ENCODE data around the gene TMEM147. TPM values are rescaled to one million over a fixed set of nuclear protein-coding genes. Genes with fewer than 3 reads are reported as not detected.

The TMEM147 gene
- total and polyA plus RNA-seq, 10 of the 15 experiments (the other 5 are each of a cell fraction or from before 2014, with no cell fraction given) = 53.4 to 145 (median 79.3) TPM

- intact Hi-C loops (cut with micrococcal nuclease; ENCODE audit: unreplicated experiment) (no loop called here), in situ Hi-C loops (cut with MboI) (no loop called here)
- 0% methylated on average over 1 of the region's 2 CpGs for WGBS (ENCODE audit: insufficient coverage, insufficient replicate concordance, low lambda C conversion rate, missing lambda C conversion rate)
- Histone ChIP-seq H3K36me3 (ENCODE audit: control insufficient read depth in 2 of 2, insufficient read depth in 2 of 2, low read length in 1 of 2) (no peaks in the 10 kb centered on the region), H3K4me3 (no peak overlapping the region), H3K9ac (ENCODE audit: control insufficient read depth, insufficient read depth, low read length) (no peak overlapping the region), H3K27ac (ENCODE audit: control insufficient read depth, insufficient read depth) (no peak overlapping the region), H3K9me3 (replicated peaks; ENCODE audit: control insufficient read depth, insufficient read depth, low read length) (no peaks in the 10 kb centered on the region; the same call in 2 of the 3 replicates), H4K20me1 (ENCODE audit: control insufficient read depth, insufficient read depth) (no peaks in the 10 kb centered on the region), H3K79me2 (ENCODE audit: control insufficient read depth, insufficient read depth, low read length) (no peaks in the 10 kb centered on the region), H2AFZ (ENCODE audit: control insufficient read depth, low read depth, low read length) (no peak overlapping the region), H3K27me3 (replicated peaks in 1 of 2; ENCODE audit: control insufficient read depth in 2 of 2, insufficient read depth in 2 of 2, low read length in 1 of 2) (no peaks in the 10 kb centered on the region; a peak in 1 of 4 replicates), H3K4me1 (ENCODE audit: control insufficient read depth, insufficient read depth, low read length) (peaks cover 30% of the 10 kb centered on the region), H3K4me2 (ENCODE audit: control insufficient read depth, insufficient read depth) (no peak overlapping the region)
- POLR2A ChIA-PET = interaction anchor here (0.6 kb wide), 1 partner anchor 30 kb away, joined by 10 read pairs; no protein-coding TSS in a partner anchor
- no TSS peak for BruUV-seq (replicated peaks)
- CTCF ChIA-PET = interaction anchor here (0.6 kb wide), 2 partner anchors 16 to 513 kb away, joined by 3 read pairs; no protein-coding TSS in a partner anchor
- SMC1A ChIA-PET (ENCODE audit: uncharacterized antibody, unreplicated experiment) = no interaction called here
- DNase-seq (ENCODE audit: low read depth, low spot score) (no peak), FAIRE-seq (no peak), ATAC-seq (no peak)
- RAD21 ChIA-PET (ENCODE audit: unreplicated experiment) = no interaction called here
- TF ChIP-seq PKNOX1 (IDR thresholded peaks at IDR 0.05) = no peak
- no peak for TF ChIP-seq ZNF622 (IDR thresholded peaks at IDR 0.05)
- no peak for TF ChIP-seq SMAD1 (IDR thresholded peaks at IDR 0.05; ENCODE audit: low read depth, partially characterized antibody)
- no peak for TF ChIP-seq BCLAF1 (IDR thresholded peaks at IDR 0.05)
- TF ChIP-seq HDAC6 (IDR thresholded peaks at IDR 0.05; ENCODE audit: unreplicated experiment) = no peak
- no peak for TF ChIP-seq SRF (IDR thresholded peaks at IDR 0.05; ENCODE audit: low read depth in 2 of 2, low read length in 2 of 2)
- no peak for TF ChIP-seq ZNF687 (IDR thresholded peaks at IDR 0.05)
- no peak for TF ChIP-seq CREB1 (IDR thresholded peaks at IDR 0.05; ENCODE audit: low read depth)
- no peak for TF ChIP-seq POLR2AphosphoS2 (IDR thresholded peaks at IDR 0.05; ENCODE audit: low read depth, low read length)
- TF ChIP-seq GABPA (IDR thresholded peaks at IDR 0.05; ENCODE audit: low read depth) = no peak
- no peak for TF ChIP-seq NBN (IDR thresholded peaks at IDR 0.05)
- no peak for TF ChIP-seq SREBF2 (IDR thresholded peaks at IDR 0.05; ENCODE audit: low read length)
- TF ChIP-seq SMAD5 (IDR thresholded peaks at IDR 0.05; ENCODE audit: low read depth) = no peak
- no peak for TF ChIP-seq RAD51 (IDR thresholded peaks at IDR 0.05)
- TF ChIP-seq RAD21 (IDR thresholded peaks at IDR 0.05; ENCODE audit: insufficient read depth, low read depth, low read length) = no peak
- no peak for TF ChIP-seq MLLT1 (IDR thresholded peaks at IDR 0.05)
- TF ChIP-seq BMI1 (IDR thresholded peaks at IDR 0.05; ENCODE audit: borderline replicate concordance) = no peak
Measured at GRCh38 chr19:35562776-35563175, 17.4 kb downstream of the TMEM147 start.

All from GM12878 (cell line).